PFSK-1 (cell line): ENCODE data around the gene VWF.

Experiments used
- SIN3A ChIP-seq: IDR thresholded peaks from 2 replicates; pipeline ENCODE4 v1.6.1; 2012; ENCODE audit warnings: mild to moderate bottlenecking, low read length, moderate library complexity, borderline replicate concordance; ENCODE audit not compliant: insufficient read depth
- TAF1 ChIP-seq: IDR thresholded peaks from 2 replicates; pipeline ENCODE4 v1.6.1; 2012; ENCODE audit warnings: low read length, control low read depth, borderline replicate concordance; ENCODE audit not compliant: insufficient read depth
- TF ChIP-seq, protein P1 (sequence below), 2 experiments: IDR thresholded peaks; 2 replicates each; pipeline versions ENCODE4 v1.6.1 to v1.8.0; 2011 to 2012; ENCODE audit warnings: low read depth in 2 of 2, low read length in 2 of 2, control low read depth in 1 of 2, inconsistent platforms in 1 of 2, mild to moderate bottlenecking in 1 of 2, moderate library complexity in 1 of 2; ENCODE audit not compliant: insufficient read depth in 1 of 2

- TF ChIP-seq SIN3A = no peak
- TF ChIP-seq, protein P1, sequence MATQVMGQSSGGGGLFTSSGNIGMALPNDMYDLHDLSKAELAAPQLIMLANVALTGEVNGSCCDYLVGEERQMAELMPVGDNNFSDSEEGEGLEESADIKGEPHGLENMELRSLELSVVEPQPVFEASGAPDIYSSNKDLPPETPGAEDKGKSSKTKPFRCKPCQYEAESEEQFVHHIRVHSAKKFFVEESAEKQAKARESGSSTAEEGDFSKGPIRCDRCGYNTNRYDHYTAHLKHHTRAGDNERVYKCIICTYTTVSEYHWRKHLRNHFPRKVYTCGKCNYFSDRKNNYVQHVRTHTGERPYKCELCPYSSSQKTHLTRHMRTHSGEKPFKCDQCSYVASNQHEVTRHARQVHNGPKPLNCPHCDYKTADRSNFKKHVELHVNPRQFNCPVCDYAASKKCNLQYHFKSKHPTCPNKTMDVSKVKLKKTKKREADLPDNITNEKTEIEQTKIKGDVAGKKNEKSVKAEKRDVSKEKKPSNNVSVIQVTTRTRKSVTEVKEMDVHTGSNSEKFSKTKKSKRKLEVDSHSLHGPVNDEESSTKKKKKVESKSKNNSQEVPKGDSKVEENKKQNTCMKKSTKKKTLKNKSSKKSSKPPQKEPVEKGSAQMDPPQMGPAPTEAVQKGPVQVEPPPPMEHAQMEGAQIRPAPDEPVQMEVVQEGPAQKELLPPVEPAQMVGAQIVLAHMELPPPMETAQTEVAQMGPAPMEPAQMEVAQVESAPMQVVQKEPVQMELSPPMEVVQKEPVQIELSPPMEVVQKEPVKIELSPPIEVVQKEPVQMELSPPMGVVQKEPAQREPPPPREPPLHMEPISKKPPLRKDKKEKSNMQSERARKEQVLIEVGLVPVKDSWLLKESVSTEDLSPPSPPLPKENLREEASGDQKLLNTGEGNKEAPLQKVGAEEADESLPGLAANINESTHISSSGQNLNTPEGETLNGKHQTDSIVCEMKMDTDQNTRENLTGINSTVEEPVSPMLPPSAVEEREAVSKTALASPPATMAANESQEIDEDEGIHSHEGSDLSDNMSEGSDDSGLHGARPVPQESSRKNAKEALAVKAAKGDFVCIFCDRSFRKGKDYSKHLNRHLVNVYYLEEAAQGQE (IDR thresholded peaks at IDR 0.05; ENCODE audit: insufficient read depth in 1 of 2, low read depth in 2 of 2, low read length in 2 of 2) = no peak
- no peak for TF ChIP-seq TAF1
Observed at GRCh38 chr12:6036509-6036908, 88.0 kb downstream of the VWF start.
